Measurements from ENCODE around the gene VCAM1.
"Not testable (repeated sequence)": the region's sequence is repeated elsewhere in the genome, so short reads cannot be mapped to it uniquely, and the experiment has no call there.

GRCh38 chr1:100713027-100713426 is 6.5 kb upstream of the VCAM1 start:
- TF ChIP-seq, protein P1, sequence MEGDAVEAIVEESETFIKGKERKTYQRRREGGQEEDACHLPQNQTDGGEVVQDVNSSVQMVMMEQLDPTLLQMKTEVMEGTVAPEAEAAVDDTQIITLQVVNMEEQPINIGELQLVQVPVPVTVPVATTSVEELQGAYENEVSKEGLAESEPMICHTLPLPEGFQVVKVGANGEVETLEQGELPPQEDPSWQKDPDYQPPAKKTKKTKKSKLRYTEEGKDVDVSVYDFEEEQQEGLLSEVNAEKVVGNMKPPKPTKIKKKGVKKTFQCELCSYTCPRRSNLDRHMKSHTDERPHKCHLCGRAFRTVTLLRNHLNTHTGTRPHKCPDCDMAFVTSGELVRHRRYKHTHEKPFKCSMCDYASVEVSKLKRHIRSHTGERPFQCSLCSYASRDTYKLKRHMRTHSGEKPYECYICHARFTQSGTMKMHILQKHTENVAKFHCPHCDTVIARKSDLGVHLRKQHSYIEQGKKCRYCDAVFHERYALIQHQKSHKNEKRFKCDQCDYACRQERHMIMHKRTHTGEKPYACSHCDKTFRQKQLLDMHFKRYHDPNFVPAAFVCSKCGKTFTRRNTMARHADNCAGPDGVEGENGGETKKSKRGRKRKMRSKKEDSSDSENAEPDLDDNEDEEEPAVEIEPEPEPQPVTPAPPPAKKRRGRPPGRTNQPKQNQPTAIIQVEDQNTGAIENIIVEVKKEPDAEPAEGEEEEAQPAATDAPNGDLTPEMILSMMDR (IDR thresholded peaks at IDR 0.05): not testable (repeated sequence)
- not testable (repeated sequence) for TF ChIP-seq POLR2A (IDR thresholded peaks at IDR 0.05; ENCODE audit: low read depth); POLR2AphosphoS5 (IDR thresholded peaks at IDR 0.05)

Measured in esophagus muscularis mucosa (tissue), 3 donors.